T-helper 2 cell treated with Interferon-gamma antibody and Interleukin-4, amounts not matched to agents 5 μg/mL and 100 μg/mL, for 36 hours (primary cell): ENCODE measurements around the gene TFPI.

Source experiments
- DNase-seq: peaks from one replicate; pipeline ENCODE4 v3.0.0; 2021; ENCODE audit warnings: low spot score
- H3K27ac Mint-ChIP-seq: one replicate; pipeline ENCODE4 v1.8.0; 2021; ENCODE audit warnings: mild to moderate bottlenecking, mixed read lengths
- H3K27me3 Mint-ChIP-seq: one replicate; pipeline ENCODE4 v1.8.0; 2021; ENCODE audit warnings: low read depth, mixed read lengths
- H3K36me3 Mint-ChIP-seq: one replicate; pipeline ENCODE4 v1.8.0; 2021; ENCODE audit warnings: low read depth, mixed read lengths
- H3K4me1 Mint-ChIP-seq: one replicate; pipeline ENCODE4 v1.8.0; 2021; ENCODE audit warnings: low read depth, mixed read lengths
- H3K4me3 Mint-ChIP-seq: one replicate; pipeline ENCODE4 v1.8.0; 2022; ENCODE audit warnings: mild to moderate bottlenecking, moderate library complexity, mixed read lengths
- H3K9me3 Mint-ChIP-seq: one replicate; pipeline ENCODE4 v1.8.0; 2021; ENCODE audit warnings: mixed read lengths

Gene TFPI

DNA sequence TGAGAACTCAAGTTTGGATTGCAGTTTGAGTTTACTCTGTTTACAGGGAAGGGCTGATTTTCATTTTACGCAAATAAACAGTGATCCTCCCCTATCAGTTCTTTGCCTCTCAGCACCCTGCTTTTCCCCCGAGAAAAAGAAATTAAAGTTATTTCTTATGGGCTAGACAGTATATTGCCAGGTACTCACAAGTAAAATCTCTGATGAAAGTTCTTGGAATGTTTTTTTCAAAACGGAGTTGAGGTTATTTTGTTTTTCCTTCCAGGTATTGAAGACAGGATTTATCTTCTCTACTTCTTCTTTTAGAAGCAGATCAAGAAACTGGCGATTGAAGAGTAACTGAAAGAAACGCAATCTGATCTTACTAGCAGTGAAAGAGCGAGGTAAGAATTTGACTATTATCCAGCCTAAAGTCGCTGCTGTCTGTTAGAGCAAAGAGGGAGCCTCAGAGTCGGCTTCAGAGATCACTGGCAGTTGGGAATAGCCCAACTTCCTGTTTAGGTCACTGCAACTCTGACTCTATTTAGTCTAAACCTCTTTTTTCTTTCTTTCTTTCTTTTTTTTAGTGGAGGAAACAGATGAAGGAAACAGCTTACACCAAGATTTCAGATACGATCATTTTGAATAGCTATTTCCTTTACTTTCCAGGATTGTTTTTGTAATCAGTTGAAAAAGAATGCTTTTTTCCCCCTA is at the start of gene TFPI:
TSS of gene TFPI (minus strand) at position 425 of the 693 bp plus-strand sequence. CDS start 50,667 bp downstream, outside the sequence.
- H3K27me3 Mint-ChIP-seq, result peaks cover 10% of the 10 kb centered on the region
- H3K9me3 Mint-ChIP-seq, result no peaks in the 10 kb centered on the region
- DNase-seq, result no peak
- H3K36me3 Mint-ChIP-seq, result no peaks in the 10 kb centered on the region
- H3K4me1 Mint-ChIP-seq, result peaks cover 12% of the 10 kb centered on the region
- no peak within 1 kb of the TSS for H3K27ac Mint-ChIP-seq
- peak within 1 kb of the TSS; percentile 74 for H3K4me3 Mint-ChIP-seq

DNA sequence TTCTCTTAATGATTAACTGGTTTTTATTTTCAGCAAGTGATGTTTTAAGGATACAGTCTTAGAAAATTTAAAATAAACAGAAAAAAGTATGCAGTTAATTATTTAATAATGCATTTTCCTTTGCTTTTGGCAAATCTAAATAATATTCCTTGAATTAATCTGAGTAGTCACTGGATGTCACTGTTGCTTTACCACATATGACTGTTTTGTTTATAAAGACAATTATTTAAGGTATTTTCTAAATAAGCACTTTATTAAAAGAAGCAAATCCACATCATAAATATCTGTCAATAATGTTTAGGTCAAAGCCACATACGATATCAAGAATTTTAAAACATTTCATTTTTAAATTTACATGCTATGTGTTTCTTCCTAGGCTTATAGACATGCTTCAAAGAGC is 40.6 kb upstream of the TFPI start:
- Mint-ChIP-seq H3K36me3 (no peaks in the 10 kb centered on the region), H3K27me3 (no peaks in the 10 kb centered on the region), H3K4me3 (no peak overlapping the region), H3K4me1 (no peaks in the 10 kb centered on the region), H3K27ac (no peak overlapping the region), H3K9me3 (no peaks in the 10 kb centered on the region)
- DNase-seq, result no peak

DNA sequence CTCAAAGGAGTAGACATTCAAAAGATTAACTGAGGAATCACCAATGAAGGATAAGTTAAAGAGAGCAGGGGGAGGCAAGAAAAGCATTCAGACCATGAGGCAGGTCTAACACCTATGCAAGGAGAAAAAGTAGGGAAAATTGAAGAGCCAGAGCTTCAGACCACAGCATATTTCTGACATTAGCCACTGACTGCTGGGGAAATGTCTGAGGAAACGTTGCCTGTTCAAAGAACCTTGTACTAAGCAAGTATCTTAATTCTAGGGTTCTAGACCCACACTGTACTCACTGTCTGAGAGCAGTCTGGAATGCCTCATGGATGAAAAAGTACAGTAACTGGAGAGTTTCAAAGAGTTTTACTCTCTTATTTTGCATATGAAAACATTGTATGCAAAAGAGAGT is 39.5 kb upstream of the TFPI start:
- Mint-ChIP-seq H3K4me3 (no peak overlapping the region), H3K36me3 (no peaks in the 10 kb centered on the region), H3K4me1 (no peaks in the 10 kb centered on the region), H3K27ac (no peak overlapping the region), H3K9me3 (no peaks in the 10 kb centered on the region), H3K27me3 (no peaks in the 10 kb centered on the region)
- DNase-seq, result no peak

DNA sequence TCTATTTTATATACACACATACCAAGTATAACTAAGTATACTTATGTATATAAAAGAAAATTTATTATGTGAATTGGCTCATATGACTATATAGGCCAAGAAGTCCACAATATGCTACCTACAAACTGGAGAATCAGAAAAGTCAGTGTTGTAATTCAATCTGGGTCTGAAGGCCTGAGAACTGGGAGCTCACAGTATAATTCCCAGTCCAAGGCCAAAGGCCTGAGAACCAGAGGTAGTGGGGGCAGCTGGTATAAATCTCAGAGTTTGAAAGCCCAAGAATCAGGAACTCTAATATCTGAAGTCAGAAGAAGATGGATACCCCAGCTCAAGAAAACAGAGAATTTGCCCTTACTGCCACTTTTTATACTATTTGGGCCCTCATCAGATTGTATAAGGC is 38.9 kb upstream of the TFPI start:
- no peak for DNase-seq
- no peaks in the 10 kb centered on the region for H3K27me3 Mint-ChIP-seq
- no peaks in the 10 kb centered on the region for H3K9me3 Mint-ChIP-seq
- H3K36me3 Mint-ChIP-seq, result no peaks in the 10 kb centered on the region
- no peak overlapping the region for H3K27ac Mint-ChIP-seq
- H3K4me3 Mint-ChIP-seq, result no peak overlapping the region
- no peaks in the 10 kb centered on the region for H3K4me1 Mint-ChIP-seq

DNA sequence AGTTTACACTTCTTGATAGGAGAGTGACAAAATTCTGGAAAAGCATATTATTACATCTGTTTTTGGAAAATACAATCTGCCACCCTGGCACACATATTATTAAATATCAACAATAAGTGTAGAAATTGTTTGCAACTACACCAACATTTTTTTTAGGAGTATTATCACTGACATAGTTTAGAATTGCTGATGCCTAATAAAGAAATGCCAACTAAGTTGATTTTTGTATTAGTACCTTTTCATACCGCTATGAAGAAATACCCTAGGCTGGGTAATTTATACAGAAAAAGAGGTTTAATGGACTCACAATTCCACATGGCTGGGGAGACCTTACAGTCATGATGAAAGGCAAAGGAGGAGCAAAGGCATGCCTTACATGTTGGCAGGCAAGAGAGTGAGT is 35.9 kb upstream of the TFPI start:
- H3K27me3 Mint-ChIP-seq, result no peaks in the 10 kb centered on the region
- no peak overlapping the region for H3K27ac Mint-ChIP-seq
- no peak for DNase-seq
- peaks cover 5% of the 10 kb centered on the region for H3K4me1 Mint-ChIP-seq
- peaks cover 4% of the 10 kb centered on the region for H3K36me3 Mint-ChIP-seq
- no peak overlapping the region for H3K4me3 Mint-ChIP-seq
- peaks cover 12% of the 10 kb centered on the region for H3K9me3 Mint-ChIP-seq

DNA sequence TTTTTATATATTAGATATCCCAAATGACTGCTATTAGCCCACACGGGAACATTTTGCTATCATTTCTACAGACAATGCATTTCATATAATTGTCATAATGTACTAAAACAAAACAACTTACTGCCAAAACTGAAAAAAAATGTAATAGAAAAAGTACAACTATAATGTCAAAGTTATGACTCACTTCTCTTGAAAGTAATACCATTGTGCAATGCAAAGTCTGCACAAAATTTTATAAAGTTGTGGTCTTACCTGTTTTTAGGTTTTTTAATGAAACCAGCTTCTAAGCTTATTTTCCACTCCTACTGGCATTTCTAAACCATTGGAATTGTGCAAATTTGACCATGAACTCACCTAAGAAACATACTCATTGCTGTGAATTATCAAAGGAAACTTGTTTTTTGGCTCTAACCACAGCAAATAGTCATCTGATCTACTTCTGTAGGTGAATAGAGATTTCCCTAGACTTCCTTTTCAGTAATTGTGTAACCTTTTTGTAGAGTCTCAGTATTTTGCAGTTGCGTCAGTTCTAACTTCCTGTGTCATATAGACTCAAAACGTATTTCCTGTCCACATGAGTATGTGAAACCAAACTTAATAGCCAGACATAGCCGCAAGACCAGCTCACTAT is 31.9 kb upstream of the TFPI start:
- Mint-ChIP-seq H3K27ac (peak overlapping the region; percentile 81), H3K36me3 (peaks cover 4% of the 10 kb centered on the region), H3K4me1 (peaks cover 8% of the 10 kb centered on the region), H3K4me3 (no peak overlapping the region), H3K9me3 (peaks cover 17% of the 10 kb centered on the region), H3K27me3 (no peaks in the 10 kb centered on the region)
- DNase-seq, result peak; percentile 23

DNA sequence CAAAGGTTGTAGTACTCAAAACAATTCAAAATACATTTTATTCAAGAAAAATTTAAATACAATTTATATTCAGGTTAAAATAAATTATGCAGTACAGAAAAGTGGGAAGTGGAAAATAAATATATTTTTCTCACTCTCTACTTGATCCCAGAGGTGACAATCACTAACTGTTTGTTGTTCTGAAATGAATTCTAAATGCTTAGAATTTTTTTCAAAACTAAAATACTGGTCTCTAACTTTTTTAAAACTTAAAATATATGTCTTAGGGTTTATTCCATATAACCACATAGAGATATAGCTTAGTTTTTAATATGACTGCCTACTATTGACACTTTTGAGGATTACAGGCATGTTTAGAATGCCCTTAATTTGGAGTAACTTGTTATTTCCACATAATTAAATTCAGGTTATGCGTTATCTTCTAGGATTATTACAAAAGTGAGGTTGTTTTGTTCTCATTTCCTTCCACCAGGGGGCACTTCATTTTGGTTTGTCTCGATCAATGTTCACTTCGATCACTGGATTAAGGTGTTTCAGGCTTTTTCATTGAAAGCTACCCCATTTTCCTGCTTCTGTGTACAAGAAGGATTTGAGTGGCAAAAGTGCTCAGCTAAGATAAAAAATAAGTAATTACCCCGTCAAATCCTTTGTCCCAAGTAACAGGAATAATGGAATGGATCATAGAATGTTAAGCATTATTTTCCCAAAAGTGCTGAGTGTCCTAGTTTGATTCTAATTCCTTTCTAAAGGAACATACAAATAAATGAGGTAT is 27.1 kb upstream of the TFPI start:
- H3K4me3 Mint-ChIP-seq, result no peak overlapping the region
- H3K27ac Mint-ChIP-seq, result no peak overlapping the region
- peaks cover 4% of the 10 kb centered on the region for H3K27me3 Mint-ChIP-seq
- no peak for DNase-seq
- H3K9me3 Mint-ChIP-seq, result peaks cover 8% of the 10 kb centered on the region
- H3K4me1 Mint-ChIP-seq, result peaks cover 6% of the 10 kb centered on the region
- peaks cover 2% of the 10 kb centered on the region for H3K36me3 Mint-ChIP-seq

DNA sequence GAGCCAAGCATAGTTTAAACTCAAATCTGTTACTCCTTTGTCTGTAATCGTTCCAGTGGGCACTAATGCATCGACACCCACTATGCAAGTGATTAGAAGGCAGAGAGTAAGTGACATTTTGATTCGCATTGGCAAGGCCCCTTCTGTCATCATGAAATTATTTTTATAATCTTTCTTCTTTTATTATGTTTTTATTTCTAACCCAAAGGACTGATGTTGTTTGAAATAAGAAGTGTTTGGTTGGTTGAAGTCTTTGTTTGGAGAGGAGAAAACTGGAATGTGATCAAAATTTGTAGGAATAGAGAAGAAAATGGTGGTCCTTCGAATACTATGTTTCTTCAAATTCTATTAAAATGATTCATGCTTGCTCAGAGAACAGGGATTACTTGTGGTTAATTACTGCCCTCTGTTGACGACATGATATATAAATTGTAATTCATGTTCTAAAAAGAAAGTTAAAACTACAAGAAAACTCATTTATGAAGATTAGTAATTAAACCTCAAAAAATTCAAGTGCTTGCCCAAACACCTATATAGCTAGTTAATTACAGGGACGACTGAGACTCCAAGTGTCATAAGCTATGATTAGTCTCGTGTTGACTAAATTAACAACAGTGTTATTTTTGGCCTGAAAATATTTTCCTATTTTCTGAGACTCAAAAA is 26.4 kb upstream of the TFPI start:
- Mint-ChIP-seq H3K36me3 (no peaks in the 10 kb centered on the region), H3K9me3 (peaks cover 4% of the 10 kb centered on the region), H3K27ac (no peak overlapping the region), H3K4me1 (peaks cover 3% of the 10 kb centered on the region), H3K27me3 (peaks cover 4% of the 10 kb centered on the region), H3K4me3 (no peak overlapping the region)
- no peak for DNase-seq

DNA sequence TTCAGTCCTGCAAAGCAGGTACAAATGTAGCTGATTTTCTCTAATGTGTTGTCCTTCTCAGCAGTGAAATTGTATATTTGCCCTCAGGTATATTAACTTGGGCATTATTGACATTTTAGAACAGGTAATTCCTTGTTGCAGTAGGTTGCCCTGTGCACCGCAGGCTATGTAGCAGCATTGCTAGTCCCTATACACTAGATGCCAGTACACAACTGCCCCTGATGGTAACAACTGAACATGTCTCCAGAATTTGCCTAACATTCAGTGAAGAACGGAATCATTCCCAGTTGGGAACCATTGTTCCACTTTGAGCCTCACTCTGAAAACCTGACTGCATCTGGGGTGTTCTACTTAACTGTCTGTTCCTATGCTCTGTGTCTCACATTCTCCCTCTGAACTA is 23.1 kb upstream of the TFPI start:
- Mint-ChIP-seq H3K36me3 (no peaks in the 10 kb centered on the region), H3K27me3 (peaks cover 4% of the 10 kb centered on the region), H3K4me3 (no peak overlapping the region), H3K4me1 (peaks cover 3% of the 10 kb centered on the region), H3K9me3 (no peaks in the 10 kb centered on the region), H3K27ac (no peak overlapping the region)
- DNase-seq, result no peak

DNA sequence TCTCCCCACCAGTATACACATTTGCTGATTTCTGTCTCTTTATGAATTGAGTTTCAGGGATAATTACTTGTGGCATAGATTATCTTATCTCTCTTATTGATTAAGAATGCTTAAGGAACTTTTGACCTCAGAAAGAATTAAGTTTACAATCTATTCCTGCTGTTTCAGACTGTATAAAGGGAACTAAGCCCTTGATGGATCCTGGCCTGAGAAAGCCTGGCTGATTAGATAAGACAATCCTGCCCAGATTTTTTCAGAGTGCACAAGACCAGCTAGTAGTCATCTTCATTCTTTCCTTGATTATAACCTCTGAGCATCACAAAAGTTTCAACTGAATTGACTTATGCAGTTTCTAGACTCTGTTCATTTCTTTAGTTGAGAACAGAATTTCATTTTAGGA is 22.7 kb upstream of the TFPI start:
- Mint-ChIP-seq H3K4me3 (no peak overlapping the region), H3K4me1 (peaks cover 3% of the 10 kb centered on the region), H3K36me3 (no peaks in the 10 kb centered on the region), H3K27ac (no peak overlapping the region), H3K27me3 (peaks cover 4% of the 10 kb centered on the region), H3K9me3 (no peaks in the 10 kb centered on the region)
- no peak for DNase-seq

DNA sequence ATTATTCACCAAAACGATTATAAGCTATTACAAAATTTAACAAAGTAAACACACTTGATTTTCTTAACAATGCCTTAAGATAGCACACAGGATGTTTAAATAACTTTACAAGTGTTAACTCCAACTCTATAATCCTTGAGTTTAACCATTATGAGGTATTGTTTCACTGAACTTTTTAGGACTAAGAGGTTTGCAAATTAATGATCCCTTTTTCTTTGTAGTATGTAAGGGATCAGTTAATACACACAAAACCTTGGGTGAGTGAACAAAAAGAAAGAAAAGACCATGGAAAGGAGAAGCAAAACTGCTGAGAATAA is 21.5 kb upstream of the TFPI start:
- no peak overlapping the region for H3K27ac Mint-ChIP-seq
- H3K4me1 Mint-ChIP-seq, result no peaks in the 10 kb centered on the region
- H3K27me3 Mint-ChIP-seq, result peaks cover 4% of the 10 kb centered on the region
- no peaks in the 10 kb centered on the region for H3K36me3 Mint-ChIP-seq
- H3K9me3 Mint-ChIP-seq, result no peaks in the 10 kb centered on the region
- DNase-seq, result no peak
- no peak overlapping the region for H3K4me3 Mint-ChIP-seq

DNA sequence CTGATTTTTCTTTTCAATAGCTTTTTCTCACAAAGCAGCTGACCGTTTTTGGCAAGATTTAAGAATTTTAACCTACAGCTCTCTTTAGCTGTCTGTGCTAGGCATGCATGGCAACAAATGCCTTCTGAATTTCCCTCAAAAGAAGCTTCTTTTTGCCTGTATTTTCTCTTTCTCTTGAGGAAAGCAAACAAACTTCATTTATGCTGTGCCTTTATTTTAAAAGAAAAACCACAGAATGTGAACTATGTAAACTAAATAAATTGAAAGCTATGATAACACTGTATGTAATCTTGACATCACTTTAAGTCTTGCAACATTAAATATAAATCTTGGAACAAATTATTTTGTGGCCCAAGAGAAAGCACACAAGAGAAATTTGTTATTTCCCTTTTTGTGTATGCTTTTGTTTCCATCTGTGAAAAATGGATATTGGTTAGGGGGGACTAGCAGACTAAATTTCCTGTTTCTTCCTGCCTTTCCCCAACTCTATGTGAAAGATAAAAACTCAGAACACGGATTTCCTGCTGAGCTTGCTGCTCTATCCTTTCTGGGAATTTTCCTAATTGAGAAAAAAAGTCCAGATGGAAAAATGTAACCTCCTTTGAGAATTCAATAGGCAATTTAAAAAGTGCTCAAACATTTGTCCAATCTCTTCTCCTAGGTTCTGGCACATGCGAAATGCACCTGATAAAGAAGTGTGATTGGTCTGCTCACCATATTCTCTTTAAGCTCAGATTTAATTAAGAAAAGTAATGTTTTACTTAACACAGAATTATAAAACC is 20.9 kb upstream of the TFPI start:
- Mint-ChIP-seq H3K36me3 (no peaks in the 10 kb centered on the region), H3K9me3 (no peaks in the 10 kb centered on the region), H3K27ac (no peak overlapping the region)

DNA sequence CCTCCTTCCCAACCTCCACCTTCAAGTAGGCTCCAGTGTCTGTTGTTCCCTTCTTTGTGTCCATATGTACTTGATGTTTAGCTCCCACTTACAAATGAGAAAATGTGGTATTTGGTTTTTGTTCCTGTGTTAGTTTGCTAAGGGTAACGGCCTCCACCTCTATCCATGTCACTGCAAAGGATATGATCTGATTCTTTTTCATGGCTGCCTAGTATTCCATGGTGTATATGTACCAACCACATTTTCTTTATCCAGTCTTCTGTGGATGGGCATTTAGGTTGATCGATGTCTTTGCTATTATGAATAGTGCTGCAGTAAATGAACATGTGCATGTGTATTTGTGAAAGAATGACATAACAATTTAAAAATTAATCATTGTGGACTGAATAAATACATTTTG is 19.5 kb upstream of the TFPI start:
- Mint-ChIP-seq H3K27me3 (peaks cover 7% of the 10 kb centered on the region), H3K4me3 (no peak overlapping the region), H3K27ac (no peak overlapping the region), H3K9me3 (no peaks in the 10 kb centered on the region), H3K36me3 (no peaks in the 10 kb centered on the region), H3K4me1 (no peaks in the 10 kb centered on the region)
- no peak for DNase-seq

More for the DNA sequence above, 20.9 kb upstream of the TFPI start:
- Mint-ChIP-seq H3K27me3 (peaks cover 4% of the 10 kb centered on the region), H3K4me1 (no peaks in the 10 kb centered on the region), H3K4me3 (no peak overlapping the region)
- DNase-seq, result no peak
